ENCODE measurements around the gene EDEM2.
A peak's percentile ranks its signal among the peaks of the same experiment; 100 is the strongest.
"Not testable (repeated sequence)": the region's sequence is repeated elsewhere in the genome, so short reads cannot be mapped to it uniquely, and the experiment has no call there.

The EDEM2 gene

GRCh38 chr20:35165221-35166185 is 18.4 kb upstream of the EDEM2 start:
- no peak overlapping the region for H3K27ac ChIP-seq
- TF ChIP-seq ZFX (IDR thresholded peaks at IDR 0.05), result no peak
- no peak for TF ChIP-seq CTCF (conservative IDR thresholded peaks at IDR 0.05)

GRCh38 chr20:35164531-35164930 is 17.4 kb upstream of the EDEM2 start:
- not testable (repeated sequence) for H3K27ac ChIP-seq

- H3K27ac ChIP-seq, result not testable (repeated sequence)
Measured at GRCh38 chr20:35160341-35160740, 13.2 kb upstream of the EDEM2 start.

GRCh38 chr20:35156978-35157377 is 9.8 kb upstream of the EDEM2 start:
- no peak for TF ChIP-seq ZFX (IDR thresholded peaks at IDR 0.05)
- TF ChIP-seq CTCF (conservative IDR thresholded peaks at IDR 0.05), result no peak
- H3K27ac ChIP-seq, result no peak overlapping the region

- H3K27ac ChIP-seq, result no peak overlapping the region
- TF ChIP-seq CTCF (conservative IDR thresholded peaks at IDR 0.05) (no peak), ZFX (IDR thresholded peaks at IDR 0.05) (no peak)
Measured at GRCh38 chr20:35155936-35156335, 8.8 kb upstream of the EDEM2 start.

- H3K27ac ChIP-seq, result no peak overlapping the region
- TF ChIP-seq ZFX (IDR thresholded peaks at IDR 0.05), result no peak
- no peak for TF ChIP-seq CTCF (conservative IDR thresholded peaks at IDR 0.05)
Measured at GRCh38 chr20:35151736-35152135, 4.6 kb upstream of the EDEM2 start.

GRCh38 chr20:35150846-35151579 is 3.9 kb upstream of the EDEM2 start:
- H3K27ac ChIP-seq, result no peak overlapping the region
- TF ChIP-seq ZFX (IDR thresholded peaks at IDR 0.05) (no peak), CTCF (conservative IDR thresholded peaks at IDR 0.05) (no peak)

GRCh38 chr20:35147575-35148071 is 487 bp upstream of the EDEM2 start:
- peak overlapping the region; percentile 81 for H3K27ac ChIP-seq
